SK-N-SH (cell line): ENCODE data around the gene VKORC1L1.

Experiments
- ELF1 ChIP-seq: IDR thresholded peaks from 2 replicates; pipeline ENCODE4 v1.4.0; 2012
- EP300 ChIP-seq, 2 experiments: IDR thresholded peaks; 2 replicates each; pipeline versions ENCODE4 v1.4.0 to v1.6.1; 2012; ENCODE audit warnings: borderline replicate concordance in 1 of 2, low read depth in 1 of 2, low read length in 1 of 2
- EZH2phosphoT487 ChIP-seq: fragments of 200-600 bp; sonication (generic); IDR thresholded peaks from 2 replicates; pipeline ENCODE4 v1.6.1; 2017; ENCODE audit warnings: low read depth, mixed run types, mild to moderate bottlenecking, antibody characterized with exemption, moderate library complexity, borderline replicate concordance
- FOXM1 ChIP-seq: IDR thresholded peaks from 2 replicates; pipeline ENCODE4 v1.4.0; 2012; ENCODE audit warnings: low read depth, mild to moderate bottlenecking
- MEF2A ChIP-seq: IDR thresholded peaks from 2 replicates; pipeline ENCODE4 v1.4.0; 2012; ENCODE audit warnings: low read depth, borderline replicate concordance
- RAD21 ChIP-seq: IDR thresholded peaks from 2 replicates; pipeline ENCODE4 v1.6.1; 2012; ENCODE audit warnings: mild to moderate bottlenecking, low read length
- REST ChIP-seq: IDR thresholded peaks from 2 replicates; pipeline ENCODE4 v1.6.1; 2012; ENCODE audit warnings: mild to moderate bottlenecking, low read depth, low read length, moderate library complexity
- TAF1 ChIP-seq: IDR thresholded peaks from 2 replicates; pipeline ENCODE4 v1.6.1; 2012; ENCODE audit warnings: low read depth, mild to moderate bottlenecking, low read length, moderate library complexity, borderline replicate concordance
- YY1 ChIP-seq: IDR thresholded peaks from 2 replicates; pipeline ENCODE4 v1.4.0; 2012; ENCODE audit warnings: low read depth, mild to moderate bottlenecking
- ZBTB33 ChIP-seq: IDR thresholded peaks from 2 replicates; pipeline ENCODE4 v1.4.0; 2012; ENCODE audit warnings: low read depth, borderline replicate concordance
- TF ChIP-seq, protein P1 (sequence below): fragments of 200-600 bp; sonication (generic); IDR thresholded peaks from 2 replicates; pipeline ENCODE4 v1.6.1; 2017; ENCODE audit warnings: antibody characterized with exemption, mild to moderate bottlenecking, moderate library complexity
- TF ChIP-seq, protein P2 (sequence below): fragments of 150-350 bp; IDR thresholded peaks from 2 replicates; pipeline ENCODE4 v1.6.1; 2016; ENCODE audit warnings: mild to moderate bottlenecking, low read depth, low read length

- TF ChIP-seq, protein P1, sequence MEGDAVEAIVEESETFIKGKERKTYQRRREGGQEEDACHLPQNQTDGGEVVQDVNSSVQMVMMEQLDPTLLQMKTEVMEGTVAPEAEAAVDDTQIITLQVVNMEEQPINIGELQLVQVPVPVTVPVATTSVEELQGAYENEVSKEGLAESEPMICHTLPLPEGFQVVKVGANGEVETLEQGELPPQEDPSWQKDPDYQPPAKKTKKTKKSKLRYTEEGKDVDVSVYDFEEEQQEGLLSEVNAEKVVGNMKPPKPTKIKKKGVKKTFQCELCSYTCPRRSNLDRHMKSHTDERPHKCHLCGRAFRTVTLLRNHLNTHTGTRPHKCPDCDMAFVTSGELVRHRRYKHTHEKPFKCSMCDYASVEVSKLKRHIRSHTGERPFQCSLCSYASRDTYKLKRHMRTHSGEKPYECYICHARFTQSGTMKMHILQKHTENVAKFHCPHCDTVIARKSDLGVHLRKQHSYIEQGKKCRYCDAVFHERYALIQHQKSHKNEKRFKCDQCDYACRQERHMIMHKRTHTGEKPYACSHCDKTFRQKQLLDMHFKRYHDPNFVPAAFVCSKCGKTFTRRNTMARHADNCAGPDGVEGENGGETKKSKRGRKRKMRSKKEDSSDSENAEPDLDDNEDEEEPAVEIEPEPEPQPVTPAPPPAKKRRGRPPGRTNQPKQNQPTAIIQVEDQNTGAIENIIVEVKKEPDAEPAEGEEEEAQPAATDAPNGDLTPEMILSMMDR, result no peak
- TF ChIP-seq REST, result no peak
- no peak for TF ChIP-seq EP300 (IDR thresholded peaks at IDR 0.05; ENCODE audit: borderline replicate concordance in 1 of 2, low read depth in 1 of 2, low read length in 1 of 2)
- no peak for TF ChIP-seq TAF1
- no peak for TF ChIP-seq FOXM1
- no peak for TF ChIP-seq ELF1
- TF ChIP-seq EZH2phosphoT487, result no peak
- no peak for TF ChIP-seq MEF2A
- no peak for TF ChIP-seq YY1
- TF ChIP-seq, protein P2, sequence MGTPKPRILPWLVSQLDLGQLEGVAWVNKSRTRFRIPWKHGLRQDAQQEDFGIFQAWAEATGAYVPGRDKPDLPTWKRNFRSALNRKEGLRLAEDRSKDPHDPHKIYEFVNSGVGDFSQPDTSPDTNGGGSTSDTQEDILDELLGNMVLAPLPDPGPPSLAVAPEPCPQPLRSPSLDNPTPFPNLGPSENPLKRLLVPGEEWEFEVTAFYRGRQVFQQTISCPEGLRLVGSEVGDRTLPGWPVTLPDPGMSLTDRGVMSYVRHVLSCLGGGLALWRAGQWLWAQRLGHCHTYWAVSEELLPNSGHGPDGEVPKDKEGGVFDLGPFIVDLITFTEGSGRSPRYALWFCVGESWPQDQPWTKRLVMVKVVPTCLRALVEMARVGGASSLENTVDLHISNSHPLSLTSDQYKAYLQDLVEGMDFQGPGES, result no peak
- TF ChIP-seq ZBTB33, result no peak
- no peak for TF ChIP-seq RAD21
Measured at GRCh38 chr7:65978891-65979582, 106.2 kb downstream of the VKORC1L1 start.
